ENCODE data around the gene SLC5A6. TPM values are rescaled to one million over a fixed set of nuclear protein-coding genes. Genes with fewer than 3 reads are reported as not detected.

Gene SLC5A6
- total RNA-seq, 1 experiment from 2014 or later, result 111 TPM

GRCh38 chr2:27164960-27165763 is 46.9 kb downstream of the SLC5A6 start:
- Mint-ChIP-seq H3K9me3 (peaks cover 11% of the 10 kb centered on the region), H3K27me3 (ENCODE audit: low read depth) (no peaks in the 10 kb centered on the region), H3K4me3 (no peak overlapping the region), H3K27ac (no peak overlapping the region), H3K36me3 (peaks cover 9% of the 10 kb centered on the region; the same call in 1 of the 2 replicates), H3K4me1 (peaks cover 21% of the 10 kb centered on the region)
- TF ChIP-seq HMGA2 (CRISPR knock-in tag; IDR thresholded peaks at IDR 0.05) (no peak), MXD4 (CRISPR knock-in tag; IDR thresholded peaks at IDR 0.05; ENCODE audit: borderline replicate concordance) (no peak), NFE2L1 (CRISPR knock-in tag; IDR thresholded peaks at IDR 0.05) (no peak), CREM (CRISPR knock-in tag; IDR thresholded peaks at IDR 0.05) (no peak), SMAD3 (CRISPR knock-in tag; IDR thresholded peaks at IDR 0.05; ENCODE audit: borderline replicate concordance) (no peak), ETV6 (CRISPR knock-in tag; IDR thresholded peaks at IDR 0.05) (no peak), MYBL2 (CRISPR knock-in tag; IDR thresholded peaks at IDR 0.05) (no peak), CTCF (IDR thresholded peaks at IDR 0.05) (no peak), TCF7 (CRISPR knock-in tag; IDR thresholded peaks at IDR 0.05; ENCODE audit: low read depth) (no peak)
- TF ChIP-seq, protein P1, sequence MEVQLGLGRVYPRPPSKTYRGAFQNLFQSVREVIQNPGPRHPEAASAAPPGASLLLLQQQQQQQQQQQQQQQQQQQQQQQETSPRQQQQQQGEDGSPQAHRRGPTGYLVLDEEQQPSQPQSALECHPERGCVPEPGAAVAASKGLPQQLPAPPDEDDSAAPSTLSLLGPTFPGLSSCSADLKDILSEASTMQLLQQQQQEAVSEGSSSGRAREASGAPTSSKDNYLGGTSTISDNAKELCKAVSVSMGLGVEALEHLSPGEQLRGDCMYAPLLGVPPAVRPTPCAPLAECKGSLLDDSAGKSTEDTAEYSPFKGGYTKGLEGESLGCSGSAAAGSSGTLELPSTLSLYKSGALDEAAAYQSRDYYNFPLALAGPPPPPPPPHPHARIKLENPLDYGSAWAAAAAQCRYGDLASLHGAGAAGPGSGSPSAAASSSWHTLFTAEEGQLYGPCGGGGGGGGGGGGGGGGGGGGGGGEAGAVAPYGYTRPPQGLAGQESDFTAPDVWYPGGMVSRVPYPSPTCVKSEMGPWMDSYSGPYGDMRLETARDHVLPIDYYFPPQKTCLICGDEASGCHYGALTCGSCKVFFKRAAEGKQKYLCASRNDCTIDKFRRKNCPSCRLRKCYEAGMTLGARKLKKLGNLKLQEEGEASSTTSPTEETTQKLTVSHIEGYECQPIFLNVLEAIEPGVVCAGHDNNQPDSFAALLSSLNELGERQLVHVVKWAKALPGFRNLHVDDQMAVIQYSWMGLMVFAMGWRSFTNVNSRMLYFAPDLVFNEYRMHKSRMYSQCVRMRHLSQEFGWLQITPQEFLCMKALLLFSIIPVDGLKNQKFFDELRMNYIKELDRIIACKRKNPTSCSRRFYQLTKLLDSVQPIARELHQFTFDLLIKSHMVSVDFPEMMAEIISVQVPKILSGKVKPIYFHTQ (CRISPR knock-in tag; IDR thresholded peaks at IDR 0.05), result no peak
- peak; percentile 29; the same call in 1 of the 2 replicates for ATAC-seq
- CTCF ChIA-PET, result interaction anchor here (1.3 to 3.2 kb wide), 2 partner anchors 14 to 31 kb away, joined by 4 to 9 read pairs; no protein-coding TSS in a partner anchor
- DNase-seq (ENCODE audit: low spot score), result no peak
- POLR2A ChIA-PET, result no interaction called here

DNA sequence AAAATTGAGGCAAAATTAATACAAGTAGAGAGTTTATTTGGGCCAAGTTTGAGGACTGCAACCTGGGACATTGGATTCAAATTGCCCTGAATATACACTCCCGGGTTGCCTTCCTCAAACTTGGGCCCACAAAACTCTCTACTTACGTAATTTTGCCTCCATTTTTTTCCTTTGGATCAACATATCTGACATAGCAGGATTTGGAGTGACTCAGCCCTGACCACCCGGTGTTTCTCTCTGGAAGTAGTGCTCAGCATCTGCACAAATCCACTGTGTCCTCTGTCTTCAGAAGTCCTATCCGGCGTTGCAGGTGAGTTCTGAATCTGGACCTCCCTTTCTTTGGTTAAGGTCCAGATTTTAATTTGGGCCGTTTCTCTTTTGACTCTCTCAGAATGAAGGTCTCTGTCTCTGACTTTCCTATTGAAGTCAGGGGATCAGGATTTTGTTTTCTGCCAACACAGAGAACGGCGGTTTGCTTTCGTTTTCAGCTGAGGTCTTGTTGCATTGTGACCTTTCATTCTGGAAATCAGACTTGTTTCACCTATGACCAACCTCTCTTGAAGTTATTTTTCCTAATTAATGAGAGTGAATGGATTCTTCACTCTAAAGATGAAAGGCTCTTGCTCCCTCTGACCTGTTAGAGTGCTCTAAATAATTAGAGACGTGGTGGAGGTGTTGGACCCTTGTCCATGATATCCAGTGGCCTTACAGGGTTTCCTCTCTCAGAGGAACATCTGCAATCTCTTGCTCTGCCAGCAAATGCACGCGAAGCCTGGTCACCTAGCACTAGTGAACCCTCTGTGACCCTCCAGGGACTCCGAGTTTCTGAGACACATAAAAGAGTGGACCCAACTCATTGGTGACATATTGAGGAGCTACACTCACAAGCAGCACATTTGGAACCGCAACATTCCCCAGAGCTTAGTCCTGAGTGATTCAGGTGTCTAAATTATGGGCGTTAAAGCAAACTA is 49.6 kb downstream of the SLC5A6 start:
- H3K4me1 Mint-ChIP-seq, result peaks cover 24% of the 10 kb centered on the region
- H3K9me3 Mint-ChIP-seq, result peaks cover 11% of the 10 kb centered on the region
- no peak for ATAC-seq
- TF ChIP-seq CDX4 (CRISPR knock-in tag; IDR thresholded peaks at IDR 0.05; ENCODE audit: borderline replicate concordance) (no peak), ZNF138 (CRISPR knock-in tag; conservative IDR thresholded peaks at IDR 0.05) (no peak), AFF4 (CRISPR knock-in tag; IDR thresholded peaks at IDR 0.05; ENCODE audit: borderline replicate concordance) (no peak)
- TF ChIP-seq, protein P2, sequence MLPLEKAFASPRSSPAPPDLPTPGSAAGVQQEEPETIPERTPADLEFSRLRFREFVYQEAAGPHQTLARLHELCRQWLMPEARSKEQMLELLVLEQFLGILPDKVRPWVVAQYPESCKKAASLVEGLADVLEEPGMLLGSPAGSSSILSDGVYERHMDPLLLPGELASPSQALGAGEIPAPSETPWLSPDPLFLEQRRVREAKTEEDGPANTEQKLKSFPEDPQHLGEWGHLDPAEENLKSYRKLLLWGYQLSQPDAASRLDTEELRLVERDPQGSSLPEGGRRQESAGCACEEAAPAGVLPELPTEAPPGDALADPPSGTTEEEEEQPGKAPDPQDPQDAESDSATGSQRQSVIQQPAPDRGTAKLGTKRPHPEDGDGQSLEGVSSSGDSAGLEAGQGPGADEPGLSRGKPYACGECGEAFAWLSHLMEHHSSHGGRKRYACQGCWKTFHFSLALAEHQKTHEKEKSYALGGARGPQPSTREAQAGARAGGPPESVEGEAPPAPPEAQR (CRISPR knock-in tag; IDR thresholded peaks at IDR 0.05), result no peak
- ChIA-PET POLR2A (no interaction called here), CTCF (interaction anchor here (0.7 to 1.2 kb wide), 2 partner anchors 11 to 12 kb away, joined by 3 read pairs; no protein-coding TSS in a partner anchor)
- no peak for DNase-seq (ENCODE audit: low spot score)
- H3K36me3 Mint-ChIP-seq, result peaks cover 9% of the 10 kb centered on the region; the same call in 1 of the 2 replicates
- no peak overlapping the region for H3K4me3 Mint-ChIP-seq
- H3K27ac Mint-ChIP-seq, result no peak overlapping the region
- no peaks in the 10 kb centered on the region for H3K27me3 Mint-ChIP-seq (ENCODE audit: low read depth)

Measured in WTC11 (cell line).